Ramos (cell line): ENCODE data around the gene SPAST.
"Not testable (repeated sequence)": the region's sequence is repeated elsewhere in the genome, so short reads cannot be mapped to it uniquely, and the experiment has no call there.

Experiments
- in situ Hi-C: fragments of 300-500 bp; cut with MboI; formaldehyde crosslinking; loops from one replicate; pipeline ENCODE4 v1.14.3; 2022; ENCODE audit warnings: low sequenced_read_pairs; ENCODE audit not compliant: unreplicated experiment

Gene SPAST

GRCh38 chr2:32063310-32064020, at the start of gene SPAST:
TSS of gene SPAST (plus strand) at chr2:32063556. CDS start at chr2:32063832, 276 bp downstream.
- in situ Hi-C loops, result no loop called here

GRCh38 chr2:32018789-32019482, 44.4 kb upstream of the SPAST start:
- in situ Hi-C loops, result not testable (repeated sequence)

GRCh38 chr2:32034198-32034887, 29.0 kb upstream of the SPAST start:
- in situ Hi-C loops, result not testable (repeated sequence)

GRCh38 chr2:32039447-32040219, 23.7 kb upstream of the SPAST start, which contains the start of gene DPY30:
TSS of gene DPY30 (minus strand) at chr2:32039805. CDS start at chr2:32039456, 349 bp downstream.
- in situ Hi-C loops, result no loop called here

- in situ Hi-C loops, result no loop called here
Observed at GRCh38 chr2:32043561-32043960, 19.8 kb upstream of the SPAST start.

- in situ Hi-C loops, result no loop called here
Observed at GRCh38 chr2:32051836-32052439, 11.4 kb upstream of the SPAST start.

- in situ Hi-C loops, result not testable (repeated sequence)
Observed at GRCh38 chr2:32054583-32054982, 8.8 kb upstream of the SPAST start.

GRCh38 chr2:32058130-32058529, 5.2 kb upstream of the SPAST start:
- in situ Hi-C loops, result no loop called here

- in situ Hi-C loops, result no loop called here
Observed at GRCh38 chr2:32060266-32060665, 3.1 kb upstream of the SPAST start.

GRCh38 chr2:32061430-32061829, 1.9 kb upstream of the SPAST start:
- in situ Hi-C loops, result no loop called here

- in situ Hi-C loops, result no loop called here
Observed at GRCh38 chr2:32061973-32062861, 1.1 kb upstream of the SPAST start.

- in situ Hi-C loops, result no loop called here
Observed at GRCh38 chr2:32064021-32064601, 755 bp downstream of the SPAST start.

GRCh38 chr2:32064713-32065112, 1.4 kb downstream of the SPAST start:
- in situ Hi-C loops, result no loop called here

- in situ Hi-C loops, result no loop called here
Observed at GRCh38 chr2:32067549-32067948, 4.2 kb downstream of the SPAST start.

GRCh38 chr2:32074134-32074506, 10.8 kb downstream of the SPAST start:
- in situ Hi-C loops, result no loop called here

GRCh38 chr2:32095671-32096070, 32.3 kb downstream of the SPAST start:
- in situ Hi-C loops, result no loop called here

- in situ Hi-C loops, result no loop called here
Observed at GRCh38 chr2:32108111-32108510, 44.8 kb downstream of the SPAST start.

- in situ Hi-C loops, result no loop called here
Observed at GRCh38 chr2:32118055-32118454, 54.7 kb downstream of the SPAST start.

- in situ Hi-C loops, result no loop called here
Observed at GRCh38 chr2:32119161-32119560, 55.8 kb downstream of the SPAST start.
